Trophoblast cell (in vitro differentiated cells and primary cell): Measurements from ENCODE around the gene LGALS9.

Experiments
- DNase-seq, 2 donors: peaks; one replicate each; pipeline ENCODE4 v3.0.0-alpha.2; 2016
- H2AFZ ChIP-seq: 2 replicates; pipeline ENCODE4 v1.6.1; 2013; ENCODE audit warnings: low read length, moderate library complexity, mild to moderate bottlenecking; ENCODE audit not compliant: insufficient read depth, poor library complexity
- H2AK5ac ChIP-seq: 2 replicates; pipeline ENCODE4 v1.6.1; 2013; ENCODE audit warnings: mild to moderate bottlenecking, low read length
- H2BK120ac ChIP-seq: 2 replicates; pipeline ENCODE4 v1.6.1; 2013; ENCODE audit warnings: low read length, mild to moderate bottlenecking, moderate library complexity; ENCODE audit not compliant: insufficient read depth, poor library complexity
- H2BK12ac ChIP-seq: 2 replicates; pipeline ENCODE4 v1.6.1; 2013; ENCODE audit warnings: mild to moderate bottlenecking, low read length, moderate library complexity
- H2BK5ac ChIP-seq: 2 replicates; pipeline ENCODE4 v1.6.1; 2013; ENCODE audit warnings: low read length, low read depth, moderate library complexity, mild to moderate bottlenecking; ENCODE audit not compliant: poor library complexity
- H3K14ac ChIP-seq: 2 replicates; pipeline ENCODE4 v1.6.1; 2013; ENCODE audit warnings: mild to moderate bottlenecking, low read length
- H3K18ac ChIP-seq: 2 replicates; pipeline ENCODE4 v1.6.1; 2013; ENCODE audit warnings: mild to moderate bottlenecking, low read length
- H3K23ac ChIP-seq: 2 replicates; pipeline ENCODE4 v1.6.1; 2013; ENCODE audit warnings: low read length
- H3K27ac ChIP-seq: 2 replicates; pipeline ENCODE4 v1.5.1; 2013; ENCODE audit warnings: low read depth, mild to moderate bottlenecking, inconsistent platforms, low read length, moderate library complexity
- H3K27me3 ChIP-seq: 2 replicates; pipeline ENCODE4 v1.6.1; 2013; ENCODE audit warnings: inconsistent platforms, mild to moderate bottlenecking, low read length, moderate library complexity; ENCODE audit not compliant: insufficient read depth
- H3K36me3 ChIP-seq, 2 experiments: 1 replicate in 1 of 2; 2 replicates in 1 of 2; pipeline ENCODE4 v1.6.1; 2013; ENCODE audit warnings: low read length in 2 of 2, mild to moderate bottlenecking in 2 of 2, moderate library complexity in 1 of 2; ENCODE audit not compliant: insufficient read depth in 2 of 2, control insufficient read depth in 1 of 2
- H3K4ac ChIP-seq: 2 replicates; pipeline ENCODE4 v1.6.1; 2013; ENCODE audit warnings: low read depth, mild to moderate bottlenecking, low read length, moderate library complexity
- H3K4me1 ChIP-seq, 2 experiments: 1 replicate in 1 of 2; 2 replicates in 1 of 2; pipeline ENCODE4 v1.6.1; 2013; ENCODE audit warnings: low read length in 2 of 2, mild to moderate bottlenecking in 2 of 2, moderate library complexity in 1 of 2; ENCODE audit not compliant: insufficient read depth in 2 of 2, control insufficient read depth in 1 of 2
- H3K4me2 ChIP-seq: 2 replicates; pipeline ENCODE4 v1.6.1; 2013; ENCODE audit warnings: inconsistent platforms, mild to moderate bottlenecking, low read length, moderate library complexity
- H3K4me3 ChIP-seq: 2 replicates; pipeline ENCODE4 v1.5.1; 2013; ENCODE audit warnings: mild to moderate bottlenecking, low read depth, low read length, inconsistent platforms
- H3K79me1 ChIP-seq: one replicate; pipeline ENCODE4 v1.6.1; 2013; ENCODE audit warnings: low read length
- H3K79me2 ChIP-seq: 2 replicates; pipeline ENCODE4 v1.6.1; 2013; ENCODE audit warnings: low read length, mild to moderate bottlenecking; ENCODE audit not compliant: control insufficient read depth, insufficient read depth, poor library complexity
- H3K9ac ChIP-seq: 2 replicates; pipeline ENCODE4 v1.6.1; 2013; ENCODE audit warnings: mild to moderate bottlenecking, low read length
- H3K9me3 ChIP-seq: 2 replicates; pipeline ENCODE4 v1.6.1; 2013; ENCODE audit warnings: low read depth, mild to moderate bottlenecking, control low read depth, inconsistent platforms, low read length; ENCODE audit not compliant: insufficient read depth
- H4K12ac ChIP-seq: 2 replicates; pipeline ENCODE4 v1.6.1; 2013; ENCODE audit warnings: low read depth, mild to moderate bottlenecking, low read length, moderate library complexity
- H4K8ac ChIP-seq: 2 replicates; pipeline ENCODE4 v1.6.1; 2013; ENCODE audit warnings: low read depth, mild to moderate bottlenecking, low read length, moderate library complexity
- H4K91ac ChIP-seq: one replicate; pipeline ENCODE4 v1.6.1; 2013; ENCODE audit warnings: low read depth, mild to moderate bottlenecking, low read length, moderate library complexity
- WGBS: extraction: QIAGEN DNeasy Blood & Tissue Kit; methylation state at CpG from one replicate; pipeline ENCODE4 v1.1.7; 2013; ENCODE audit warnings: missing lambda C conversion rate; ENCODE audit not compliant: insufficient read length, insufficient coverage; ENCODE audit errors: extremely low coverage; 5-methylcytosine and 5-hydroxymethylcytosine counted together

LGALS9 gene

GRCh38 chr17:27603421-27603770 is 27.6 kb upstream of the LGALS9 start:
- no peak overlapping the region for H3K18ac ChIP-seq
- no peaks in the 10 kb centered on the region for H3K4me1 ChIP-seq
- no peak overlapping the region for H3K4me2 ChIP-seq
- DNase-seq, result no peak
- no peak overlapping the region for H3K4ac ChIP-seq
- no peak overlapping the region for H3K27ac ChIP-seq
- no peak overlapping the region for H3K4me3 ChIP-seq
- H4K8ac ChIP-seq, result no peak overlapping the region
- H4K12ac ChIP-seq, result no peak overlapping the region
- no peaks in the 10 kb centered on the region for H3K79me1 ChIP-seq
- no peak overlapping the region for H2BK120ac ChIP-seq
- no peak overlapping the region for H2BK12ac ChIP-seq
- H3K14ac ChIP-seq, result no peak overlapping the region
- H3K23ac ChIP-seq, result no peak overlapping the region
- H2AFZ ChIP-seq, result no peak overlapping the region
- no peak overlapping the region for H3K9ac ChIP-seq
- no peak overlapping the region for H2BK5ac ChIP-seq
- H3K36me3 ChIP-seq, result peaks cover 30 to 37% of the 10 kb centered on the region in 2 experiments
- H2AK5ac ChIP-seq, result no peak overlapping the region
- WGBS, result no CpG with 5 or more reads among the region's 2 CpGs
- H3K9me3 ChIP-seq, result no peaks in the 10 kb centered on the region
- no peak overlapping the region for H4K91ac ChIP-seq
- H3K27me3 ChIP-seq, result no peaks in the 10 kb centered on the region
- no peaks in the 10 kb centered on the region for H3K79me2 ChIP-seq

- H3K36me3 ChIP-seq, result peaks cover 31 to 41% of the 10 kb centered on the region in 2 experiments
- DNase-seq, result peak; percentile 73 to 80
- no peak overlapping the region for H3K9ac ChIP-seq
- no peak overlapping the region for H3K4me3 ChIP-seq
- no peaks in the 10 kb centered on the region for H3K79me1 ChIP-seq
- H3K14ac ChIP-seq, result no peak overlapping the region
- no peak overlapping the region for H3K18ac ChIP-seq
- H3K27ac ChIP-seq, result no peak overlapping the region
- no peak overlapping the region for H4K12ac ChIP-seq
- no peak overlapping the region for H2BK12ac ChIP-seq
- H2BK5ac ChIP-seq, result no peak overlapping the region
- H3K4me2 ChIP-seq, result no peak overlapping the region
- H3K79me2 ChIP-seq, result no peaks in the 10 kb centered on the region
- H2AFZ ChIP-seq, result no peak overlapping the region
- no peak overlapping the region for H4K91ac ChIP-seq
- no peak overlapping the region for H2AK5ac ChIP-seq
- no peaks in the 10 kb centered on the region for H3K4me1 ChIP-seq
- H4K8ac ChIP-seq, result no peak overlapping the region
- no CpG with 5 or more reads among the region's 22 CpGs for WGBS
- no peaks in the 10 kb centered on the region for H3K27me3 ChIP-seq
- no peak overlapping the region for H3K4ac ChIP-seq
- H2BK120ac ChIP-seq, result no peak overlapping the region
- H3K9me3 ChIP-seq, result no peaks in the 10 kb centered on the region
- no peak overlapping the region for H3K23ac ChIP-seq
These were observed 26.9 kb upstream of the LGALS9 start for GRCh38 chr17:27603880-27604794.

- WGBS, result no CpG with 5 or more reads among the region's 25 CpGs
- no peaks in the 10 kb centered on the region for H3K27me3 ChIP-seq
- no peak overlapping the region for H3K4me3 ChIP-seq
These were observed 25.6 kb upstream of the LGALS9 start for GRCh38 chr17:27605409-27605808.

GRCh38 chr17:27607521-27608091 is 23.4 kb upstream of the LGALS9 start:
- H3K4me3 ChIP-seq, result no peak overlapping the region
- no peak overlapping the region for H2BK12ac ChIP-seq
- H3K4me1 ChIP-seq, result no peaks in the 10 kb centered on the region
- H3K4ac ChIP-seq, result no peak overlapping the region
- no peak overlapping the region for H2AFZ ChIP-seq
- H3K9me3 ChIP-seq, result no peaks in the 10 kb centered on the region
- H3K27ac ChIP-seq, result no peak overlapping the region
- no peak overlapping the region for H2AK5ac ChIP-seq
- H2BK120ac ChIP-seq, result no peak overlapping the region
- no peak overlapping the region for H3K9ac ChIP-seq
- no peaks in the 10 kb centered on the region for H3K79me1 ChIP-seq
- H4K8ac ChIP-seq, result no peak overlapping the region
- H3K79me2 ChIP-seq, result no peaks in the 10 kb centered on the region
- DNase-seq, result no peak
- H3K27me3 ChIP-seq, result no peaks in the 10 kb centered on the region
- no peak overlapping the region for H3K18ac ChIP-seq
- WGBS, result no CpG with 5 or more reads among the region's 16 CpGs
- H2BK5ac ChIP-seq, result no peak overlapping the region
- no peak overlapping the region for H4K12ac ChIP-seq
- no peak overlapping the region for H4K91ac ChIP-seq
- peaks cover 49 to 53% of the 10 kb centered on the region in 2 experiments for H3K36me3 ChIP-seq
- H3K23ac ChIP-seq, result no peak overlapping the region
- H3K14ac ChIP-seq, result no peak overlapping the region
- H3K4me2 ChIP-seq, result no peak overlapping the region

More at GRCh38 chr17:27605409-27605808, 25.6 kb upstream of the LGALS9 start:
- H2AK5ac ChIP-seq, result no peak overlapping the region
- no peak overlapping the region for H3K14ac ChIP-seq
- no peaks in the 10 kb centered on the region for H3K4me1 ChIP-seq
- no peak overlapping the region for H4K91ac ChIP-seq
- H2BK120ac ChIP-seq, result no peak overlapping the region
- no peak overlapping the region for H3K23ac ChIP-seq
- H3K9me3 ChIP-seq, result no peaks in the 10 kb centered on the region
- H4K12ac ChIP-seq, result no peak overlapping the region
- H3K4ac ChIP-seq, result no peak overlapping the region
- no peak overlapping the region for H3K27ac ChIP-seq
- H2BK12ac ChIP-seq, result no peak overlapping the region
- H3K4me2 ChIP-seq, result no peak overlapping the region
- H3K79me1 ChIP-seq, result no peaks in the 10 kb centered on the region
- H3K79me2 ChIP-seq, result no peaks in the 10 kb centered on the region
- no peak overlapping the region for H4K8ac ChIP-seq
- no peak for DNase-seq
- H3K36me3 ChIP-seq, result peaks cover 40 to 46% of the 10 kb centered on the region in 2 experiments
- H2AFZ ChIP-seq, result no peak overlapping the region
- no peak overlapping the region for H3K9ac ChIP-seq
- no peak overlapping the region for H2BK5ac ChIP-seq
- no peak overlapping the region for H3K18ac ChIP-seq
